ENCODE data around the gene NEBL.

NEBL gene

GRCh38 chr10:20760460-20760859 is 136.7 kb downstream of the NEBL start:
- Mint-ChIP-seq H3K36me3 (ENCODE audit: low read depth) (no peaks in the 10 kb centered on the region), H3K9me3 (peaks cover 12% of the 10 kb centered on the region), H3K27me3 (ENCODE audit: low read depth) (no peaks in the 10 kb centered on the region), H3K4me3 (no peak overlapping the region), H3K27ac (no peak overlapping the region), H3K4me1 (ENCODE audit: low read depth) (no peaks in the 10 kb centered on the region)

- Mint-ChIP-seq H3K4me3 (no peak overlapping the region), H3K36me3 (ENCODE audit: low read depth) (no peaks in the 10 kb centered on the region), H3K27me3 (ENCODE audit: low read depth) (no peaks in the 10 kb centered on the region), H3K4me1 (ENCODE audit: low read depth) (no peaks in the 10 kb centered on the region), H3K9me3 (peaks cover 24% of the 10 kb centered on the region), H3K27ac (no peak overlapping the region)
Measured at GRCh38 chr10:20748551-20748950, 148.6 kb downstream of the NEBL start.

GRCh38 chr10:20747782-20748181 is 149.3 kb downstream of the NEBL start:
- H3K27me3 Mint-ChIP-seq (ENCODE audit: low read depth): no peaks in the 10 kb centered on the region
- no peak overlapping the region for H3K4me3 Mint-ChIP-seq
- H3K27ac Mint-ChIP-seq: no peak overlapping the region
- peaks cover 24% of the 10 kb centered on the region for H3K9me3 Mint-ChIP-seq
- no peaks in the 10 kb centered on the region for H3K4me1 Mint-ChIP-seq (ENCODE audit: low read depth)
- no peaks in the 10 kb centered on the region for H3K36me3 Mint-ChIP-seq (ENCODE audit: low read depth)

- peaks cover 25% of the 10 kb centered on the region for H3K9me3 Mint-ChIP-seq
- H3K27me3 Mint-ChIP-seq (ENCODE audit: low read depth): no peaks in the 10 kb centered on the region
- no peaks in the 10 kb centered on the region for H3K4me1 Mint-ChIP-seq (ENCODE audit: low read depth)
- H3K36me3 Mint-ChIP-seq (ENCODE audit: low read depth): no peaks in the 10 kb centered on the region
- H3K4me3 Mint-ChIP-seq: no peak overlapping the region
- H3K27ac Mint-ChIP-seq: no peak overlapping the region
Measured at GRCh38 chr10:20746856-20747255, 150.3 kb downstream of the NEBL start.

- Mint-ChIP-seq H3K27ac (no peak overlapping the region), H3K9me3 (peaks cover 28% of the 10 kb centered on the region), H3K27me3 (ENCODE audit: low read depth) (no peaks in the 10 kb centered on the region), H3K4me3 (no peak overlapping the region), H3K36me3 (ENCODE audit: low read depth) (no peaks in the 10 kb centered on the region), H3K4me1 (ENCODE audit: low read depth) (no peaks in the 10 kb centered on the region)
Measured at GRCh38 chr10:20745556-20746375, 151.3 kb downstream of the NEBL start.

- Mint-ChIP-seq H3K36me3 (ENCODE audit: low read depth) (no peaks in the 10 kb centered on the region), H3K9me3 (peaks cover 19% of the 10 kb centered on the region), H3K4me1 (ENCODE audit: low read depth) (no peaks in the 10 kb centered on the region), H3K27ac (no peak overlapping the region), H3K27me3 (ENCODE audit: low read depth) (no peaks in the 10 kb centered on the region), H3K4me3 (no peak overlapping the region)
Measured at GRCh38 chr10:20744821-20745220, 152.3 kb downstream of the NEBL start.

- Mint-ChIP-seq H3K9me3 (peaks cover 16% of the 10 kb centered on the region), H3K4me1 (ENCODE audit: low read depth) (no peaks in the 10 kb centered on the region), H3K36me3 (ENCODE audit: low read depth) (no peaks in the 10 kb centered on the region), H3K4me3 (no peak overlapping the region), H3K27me3 (ENCODE audit: low read depth) (no peaks in the 10 kb centered on the region), H3K27ac (no peak overlapping the region)
Measured at GRCh38 chr10:20743942-20744341, 153.2 kb downstream of the NEBL start.

- Mint-ChIP-seq H3K4me1 (ENCODE audit: low read depth) (no peaks in the 10 kb centered on the region), H3K9me3 (peaks cover 12% of the 10 kb centered on the region), H3K36me3 (ENCODE audit: low read depth) (no peaks in the 10 kb centered on the region), H3K27ac (no peak overlapping the region), H3K4me3 (no peak overlapping the region), H3K27me3 (ENCODE audit: low read depth) (no peaks in the 10 kb centered on the region)
Measured at GRCh38 chr10:20742737-20743541, 154.2 kb downstream of the NEBL start.

- Mint-ChIP-seq H3K4me3 (no peak overlapping the region), H3K4me1 (ENCODE audit: low read depth) (no peaks in the 10 kb centered on the region), H3K27me3 (ENCODE audit: low read depth) (no peaks in the 10 kb centered on the region), H3K9me3 (peaks cover 7% of the 10 kb centered on the region), H3K27ac (no peak overlapping the region), H3K36me3 (ENCODE audit: low read depth) (no peaks in the 10 kb centered on the region)
Measured at GRCh38 chr10:20740120-20740519, 157.0 kb downstream of the NEBL start.

GRCh38 chr10:20737107-20737506 is 160.0 kb downstream of the NEBL start:
- H3K9me3 Mint-ChIP-seq: peaks cover 18% of the 10 kb centered on the region

More at GRCh38 chr10:20737107-20737506, 160.0 kb downstream of the NEBL start:
- H3K4me3 Mint-ChIP-seq: no peak overlapping the region
- no peaks in the 10 kb centered on the region for H3K36me3 Mint-ChIP-seq (ENCODE audit: low read depth)
- no peak overlapping the region for H3K27ac Mint-ChIP-seq
- H3K4me1 Mint-ChIP-seq (ENCODE audit: low read depth): no peaks in the 10 kb centered on the region
- H3K27me3 Mint-ChIP-seq (ENCODE audit: low read depth): no peaks in the 10 kb centered on the region

Data from T-helper 1 cell treated with Interleukin-12 subunit alpha and Interleukin-12 subunit beta and Interleukin-4 antibody, amounts not matched to agents 30 μg/mL and 1 μg/mL, for 36 hours (primary cell).